OCI-LY3 (cell line): Measurements from ENCODE around the gene MARCHF3.

Experiments used
- CTCF ChIP-seq: fragments of 200-600, 300-600 bp; sonication (generic); IDR thresholded peaks from 2 replicates; pipeline ENCODE4 v1.5.1; 2014; ENCODE audit warnings: antibody characterized with exemption, low read length, low read depth
- EZH2phosphoT487 ChIP-seq: fragments of 200-600 bp; shearing (Covaris generic); IDR thresholded peaks from 2 replicates; pipeline ENCODE4 v1.6.1; 2018; ENCODE audit warnings: antibody characterized with exemption, mixed run types, low read depth

GRCh38 chr5:127053049-127053448 lies 22.7 kb upstream of the MARCHF3 start:
- no peak for TF ChIP-seq CTCF
- TF ChIP-seq EZH2phosphoT487, result no peak
